ENCODE measurements around the gene SMG1. TPM values are rescaled to one million over a fixed set of nuclear protein-coding genes. Genes with fewer than 3 reads are reported as not detected.
"Not testable (repeated sequence)": the region's sequence is repeated elsewhere in the genome, so short reads cannot be mapped to it uniquely, and the experiment has no call there.

SMG1 gene
- total RNA-seq, 2 donors from 2014 or later: 165 to 171 TPM

DNA sequence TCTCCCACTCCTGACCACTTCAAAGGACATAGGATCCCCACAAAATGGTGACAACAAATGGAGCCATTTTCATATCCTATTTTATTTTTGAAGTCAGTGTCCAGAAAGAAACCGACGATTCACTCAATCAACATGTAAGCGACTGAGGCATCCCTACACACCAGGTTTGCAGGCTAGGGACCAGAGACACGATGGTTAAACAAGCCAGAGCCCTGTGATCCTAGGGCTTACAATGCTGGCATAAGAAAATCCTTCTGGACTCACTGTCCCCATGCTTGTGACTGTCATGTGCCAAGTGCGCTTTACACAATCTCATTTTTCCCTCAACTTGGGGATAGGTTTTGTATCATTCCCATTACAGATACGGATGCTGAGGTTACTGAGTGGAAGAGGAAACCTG is 145.0 kb downstream of the SMG1 start:
- H3K27ac Mint-ChIP-seq; H3K9me3 Mint-ChIP-seq; ATAC-seq (replicated peaks in 1 of 2); DNase-seq; H3K4me3 Mint-ChIP-seq; H3K27me3 Mint-ChIP-seq (ENCODE audit: low read depth): not testable (repeated sequence)
- Mint-ChIP-seq H3K4me1 (ENCODE audit: low read depth) (peaks cover 32% of the 10 kb centered on the region), H3K36me3 (ENCODE audit: insufficient read depth in 2 of 2) (peaks cover 13 to 26% of the 10 kb centered on the region in 2 donors)

DNA sequence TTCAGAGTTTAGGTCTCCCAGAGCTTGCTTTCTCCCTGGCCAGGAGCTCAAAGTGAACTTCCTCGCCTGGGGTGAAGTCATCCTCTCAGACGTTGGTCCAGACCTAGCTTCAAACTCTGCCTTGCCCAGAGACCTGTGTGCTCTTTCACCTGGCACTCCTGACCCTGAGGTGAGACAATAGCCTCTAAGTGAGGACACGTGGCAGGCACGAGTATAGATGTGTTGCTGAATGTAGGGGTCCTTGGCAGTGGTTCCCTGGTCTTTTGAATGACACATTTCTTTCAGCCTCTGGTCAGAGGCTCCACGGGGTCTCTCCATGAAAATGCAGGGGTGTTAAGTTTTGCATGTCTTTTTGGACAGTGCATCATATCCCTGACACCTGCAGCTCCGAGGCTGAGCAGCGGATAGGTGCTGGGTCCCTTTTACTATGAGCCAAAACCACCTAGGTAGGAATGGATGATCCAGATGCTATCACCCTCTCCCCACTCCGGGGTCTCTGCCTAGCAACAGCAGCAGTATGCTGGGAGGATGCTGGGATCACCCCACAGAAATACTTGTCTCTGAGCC is 145.7 kb downstream of the SMG1 start:
- DNase-seq; H3K27ac Mint-ChIP-seq; H3K4me3 Mint-ChIP-seq; H3K27me3 Mint-ChIP-seq (ENCODE audit: low read depth); H3K9me3 Mint-ChIP-seq: not testable (repeated sequence)
- peak in 1 of 2 donors; percentile 7 for ATAC-seq (replicated peaks in 1 of 2)
- Mint-ChIP-seq H3K4me1 (ENCODE audit: low read depth) (peaks cover 25% of the 10 kb centered on the region), H3K36me3 (ENCODE audit: insufficient read depth in 2 of 2) (peaks cover 10 to 20% of the 10 kb centered on the region in 2 donors)

DNA sequence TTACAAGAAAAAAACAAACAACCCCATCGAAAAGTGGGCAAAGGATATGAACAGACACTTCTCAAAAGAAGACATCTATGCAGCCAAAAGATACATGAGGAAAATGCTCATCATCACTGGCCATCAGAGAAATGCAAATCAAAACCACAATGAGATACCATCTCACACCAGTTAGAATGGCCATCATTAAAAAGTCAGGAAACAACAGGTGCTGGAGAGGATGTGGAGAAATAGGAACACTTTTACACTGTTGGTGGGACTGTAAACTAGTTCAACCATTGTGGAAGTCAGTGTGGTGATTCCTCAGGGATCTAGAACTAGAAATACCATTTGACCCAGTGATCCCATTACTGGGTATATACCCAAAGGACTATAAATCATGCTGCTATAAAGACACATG is 148.5 kb downstream of the SMG1 start:
- H3K9me3 Mint-ChIP-seq; H3K36me3 Mint-ChIP-seq (ENCODE audit: insufficient read depth in 2 of 2): not testable (repeated sequence)

DNA sequence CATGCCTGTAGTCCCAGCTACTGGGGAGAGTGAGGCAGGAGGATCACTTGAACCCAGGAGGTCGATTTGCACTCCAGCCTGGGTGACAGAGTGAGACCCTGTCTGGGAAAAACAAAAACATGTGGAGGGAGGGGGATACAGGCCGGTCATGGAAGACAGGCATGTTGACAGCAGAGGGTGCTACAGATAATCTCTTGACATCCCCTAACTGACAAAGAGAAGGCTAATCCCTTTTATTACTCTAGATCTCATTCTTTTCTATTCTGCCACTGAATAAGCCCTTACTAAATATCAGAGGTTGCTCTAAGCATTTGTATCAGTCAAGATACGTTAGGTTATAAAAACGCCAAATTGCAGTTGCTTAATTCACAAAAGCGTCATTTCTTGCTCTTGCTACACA is 149.9 kb downstream of the SMG1 start:
- not testable (repeated sequence) for H3K36me3 Mint-ChIP-seq (ENCODE audit: insufficient read depth in 2 of 2); H3K4me1 Mint-ChIP-seq (ENCODE audit: low read depth); DNase-seq; H3K27me3 Mint-ChIP-seq (ENCODE audit: low read depth); H3K27ac Mint-ChIP-seq; H3K4me3 Mint-ChIP-seq; H3K9me3 Mint-ChIP-seq
- ATAC-seq (replicated peaks in 1 of 2): peak in 1 of 2 donors; percentile 15

More for the DNA sequence above, 148.5 kb downstream of the SMG1 start:
- not testable (repeated sequence) for H3K4me1 Mint-ChIP-seq (ENCODE audit: low read depth); ATAC-seq (replicated peaks in 1 of 2); H3K27ac Mint-ChIP-seq; H3K4me3 Mint-ChIP-seq; DNase-seq; H3K27me3 Mint-ChIP-seq (ENCODE audit: low read depth)

DNA sequence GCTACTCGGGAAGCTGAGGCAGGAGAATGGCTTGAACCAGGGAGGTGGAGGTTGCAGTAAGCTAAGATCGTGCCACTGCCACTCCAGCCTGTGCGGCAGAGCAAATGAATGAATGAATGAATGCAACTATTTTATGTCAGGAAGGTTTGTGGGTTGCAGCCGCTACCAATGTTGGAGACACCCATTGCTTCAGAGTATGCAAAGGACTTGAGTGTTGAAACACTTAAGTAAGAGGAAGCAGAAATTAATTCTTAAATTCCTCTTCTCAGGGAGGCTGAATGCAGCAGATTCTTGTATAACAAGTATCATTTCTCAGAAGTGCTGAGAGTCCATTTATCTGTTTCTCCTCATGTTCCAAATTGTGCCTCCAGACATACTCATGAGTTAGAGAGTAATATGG is 151.6 kb downstream of the SMG1 start:
- H3K27ac Mint-ChIP-seq; DNase-seq; H3K9me3 Mint-ChIP-seq; H3K36me3 Mint-ChIP-seq (ENCODE audit: insufficient read depth in 2 of 2); H3K4me3 Mint-ChIP-seq; H3K27me3 Mint-ChIP-seq (ENCODE audit: low read depth); ATAC-seq (replicated peaks in 1 of 2): not testable (repeated sequence)
- peaks cover 14% of the 10 kb centered on the region for H3K4me1 Mint-ChIP-seq (ENCODE audit: low read depth)

DNA sequence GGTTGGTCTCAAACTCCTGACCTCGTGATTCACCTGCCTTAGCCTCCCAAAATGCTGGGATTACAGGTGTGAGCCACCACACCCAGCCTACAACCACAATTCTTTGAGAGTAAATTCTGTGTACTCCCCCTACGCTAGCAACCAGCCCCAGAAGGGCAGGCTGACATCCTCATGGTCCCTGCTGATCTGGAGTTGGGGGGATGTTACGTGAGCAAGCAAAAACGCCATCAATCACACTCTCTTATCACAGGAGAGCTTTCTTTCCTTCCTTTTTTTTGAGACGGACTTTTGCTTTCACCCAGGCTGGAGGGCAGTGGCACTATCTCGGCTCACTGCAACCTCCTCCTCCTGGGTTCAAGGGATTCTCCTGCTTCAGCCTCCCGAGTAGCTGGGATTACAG is 154.0 kb downstream of the SMG1 start:
- H3K36me3 Mint-ChIP-seq (ENCODE audit: insufficient read depth in 2 of 2); ATAC-seq (replicated peaks in 1 of 2); H3K9me3 Mint-ChIP-seq; H3K4me3 Mint-ChIP-seq; DNase-seq; H3K27ac Mint-ChIP-seq: not testable (repeated sequence)
- peaks cover 28% of the 10 kb centered on the region for H3K4me1 Mint-ChIP-seq (ENCODE audit: low read depth)
- H3K27me3 Mint-ChIP-seq (ENCODE audit: low read depth): peaks cover 11% of the 10 kb centered on the region

DNA sequence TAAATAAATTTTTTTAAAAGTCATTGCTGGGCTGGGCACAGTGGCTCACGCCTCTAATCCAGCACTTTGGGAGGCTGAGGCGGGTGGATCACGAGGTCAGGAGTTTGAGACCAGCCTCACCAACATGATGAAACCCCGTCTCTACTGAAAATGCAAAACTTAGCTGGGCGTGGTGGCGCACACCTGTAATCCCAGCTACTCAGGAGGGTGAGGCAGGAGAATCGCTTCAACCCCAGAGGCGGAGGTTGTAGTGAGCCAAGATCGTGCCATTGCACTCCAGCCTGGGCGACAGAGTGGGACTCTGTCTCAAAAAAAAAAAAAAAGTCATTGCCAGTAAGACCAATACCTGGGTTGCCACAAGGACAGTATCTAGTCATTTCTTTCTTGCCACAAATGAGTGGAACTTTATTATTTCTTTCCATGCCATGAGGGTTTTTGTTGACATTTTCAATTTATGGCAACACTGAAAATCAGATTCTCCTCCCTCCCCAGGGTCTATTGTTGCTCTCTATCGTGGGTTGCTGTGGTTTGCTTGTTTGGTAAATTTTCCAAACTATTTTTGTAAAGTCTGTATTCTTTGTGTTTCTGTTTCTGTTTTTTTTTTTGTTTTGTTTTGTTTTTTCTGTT is 155.8 kb downstream of the SMG1 start:
- Mint-ChIP-seq H3K4me1 (ENCODE audit: low read depth) (peaks cover 33% of the 10 kb centered on the region), H3K4me3 (peak overlapping the region; percentile 51 to 76), H3K27ac (peak overlapping the region; percentile 97), H3K27me3 (ENCODE audit: low read depth) (peaks cover 11% of the 10 kb centered on the region)
- ATAC-seq (replicated peaks in 1 of 2) (peak; percentile 67 to 69), DNase-seq (peak in 1 of 2 donors; percentile 33)
- not testable (repeated sequence) for H3K36me3 Mint-ChIP-seq (ENCODE audit: insufficient read depth in 2 of 2); H3K9me3 Mint-ChIP-seq

DNA sequence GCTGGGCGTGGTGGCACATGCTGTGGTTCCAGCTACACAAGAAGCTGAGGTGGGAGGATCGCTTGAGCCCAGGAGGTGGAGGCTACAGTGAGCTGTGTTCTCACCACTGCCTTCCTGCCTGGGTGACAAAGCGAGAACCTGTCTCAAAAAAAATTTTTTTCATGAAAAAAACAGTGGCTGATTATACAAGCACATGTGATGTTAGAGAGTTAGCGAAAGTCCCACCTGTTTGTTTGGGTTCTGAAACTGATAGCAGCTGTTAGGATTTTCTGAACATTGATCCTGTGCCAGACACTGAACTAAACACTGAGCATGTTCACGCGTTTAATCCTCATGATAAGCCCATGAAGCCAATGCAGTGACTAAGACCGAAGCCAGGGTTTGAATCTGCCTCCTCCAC is 159.0 kb downstream of the SMG1 start:
- H3K9me3 Mint-ChIP-seq; H3K36me3 Mint-ChIP-seq (ENCODE audit: insufficient read depth in 2 of 2); H3K27ac Mint-ChIP-seq: not testable (repeated sequence)
- DNase-seq (peak in 1 of 2 donors; percentile 38), ATAC-seq (replicated peaks in 1 of 2) (peak; percentile 67 to 69)
- peak overlapping the region in 1 of 2 donors; percentile 34 for H3K4me3 Mint-ChIP-seq
- peaks cover 11% of the 10 kb centered on the region for H3K27me3 Mint-ChIP-seq (ENCODE audit: low read depth)
- H3K4me1 Mint-ChIP-seq (ENCODE audit: low read depth): peaks cover 33% of the 10 kb centered on the region

DNA sequence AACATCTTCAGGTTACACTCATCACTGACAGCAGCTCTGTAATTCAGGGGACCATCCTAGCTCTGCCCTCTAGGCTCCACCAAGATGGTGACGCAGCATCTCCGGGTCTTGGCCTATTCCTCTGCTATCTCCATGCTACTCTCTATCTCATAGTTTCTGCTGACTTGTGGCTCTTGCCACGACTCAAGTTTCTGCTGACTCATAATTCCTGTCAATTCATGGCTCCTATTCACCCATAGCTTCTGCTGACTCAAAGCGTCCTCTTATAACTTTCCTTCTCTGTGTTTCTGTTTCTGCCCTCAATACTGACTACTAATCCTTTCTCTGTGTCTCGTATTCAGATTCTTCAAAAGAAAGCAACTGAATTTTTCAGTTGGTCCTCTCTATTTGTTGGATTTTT is 163.5 kb downstream of the SMG1 start:
- H3K36me3 Mint-ChIP-seq (ENCODE audit: insufficient read depth in 2 of 2); H3K4me3 Mint-ChIP-seq; H3K27ac Mint-ChIP-seq; H3K27me3 Mint-ChIP-seq (ENCODE audit: low read depth); DNase-seq; H3K9me3 Mint-ChIP-seq: not testable (repeated sequence)
- peaks cover 24% of the 10 kb centered on the region for H3K4me1 Mint-ChIP-seq (ENCODE audit: low read depth)
- peak; percentile 63 to 69 for ATAC-seq (replicated peaks in 1 of 2)

DNA sequence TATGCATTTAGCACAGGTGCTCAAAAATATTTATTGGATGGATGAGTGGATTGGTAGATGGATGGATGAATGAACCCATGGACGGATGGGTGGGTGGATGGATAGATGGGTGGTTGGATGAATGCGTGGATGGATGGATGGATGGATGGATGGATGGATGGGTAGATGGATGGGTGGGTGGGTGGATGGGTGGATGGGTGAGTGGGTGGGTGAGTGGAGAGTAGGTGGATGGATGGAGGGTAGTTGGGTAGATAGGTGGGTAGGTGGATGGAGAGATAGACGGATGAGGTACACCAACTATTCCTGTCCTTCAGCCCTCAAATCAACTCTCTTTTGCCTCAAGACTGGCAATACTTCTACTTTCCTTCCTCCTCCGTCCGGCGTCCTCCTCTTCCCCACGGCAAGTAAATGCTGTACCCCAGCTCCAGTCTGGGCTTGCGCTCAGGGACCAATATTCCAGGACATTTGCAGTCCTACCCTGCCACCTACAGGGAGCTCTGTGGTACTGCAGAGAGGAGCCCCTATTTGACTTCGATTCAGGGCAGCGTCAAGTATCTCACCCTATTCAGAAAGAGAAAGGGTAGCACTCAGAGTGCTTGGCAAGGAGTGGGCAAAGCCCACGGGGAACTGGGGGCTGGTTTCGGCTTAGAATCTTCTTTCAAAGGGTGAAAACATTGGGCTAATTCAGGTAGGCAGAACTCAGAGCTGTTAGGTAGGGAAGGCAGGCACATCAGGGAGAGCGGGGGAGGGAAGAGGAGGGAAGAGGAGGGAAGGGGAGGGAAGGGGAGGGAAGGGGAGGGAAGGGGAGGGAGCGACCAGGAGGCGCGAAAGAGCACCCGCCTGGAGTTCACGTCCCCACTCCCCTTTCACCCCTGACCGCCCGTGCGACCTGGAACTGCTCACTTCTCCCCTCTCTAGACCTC is 166.3 kb downstream of the SMG1 start:
- not testable (repeated sequence) for H3K27me3 Mint-ChIP-seq (ENCODE audit: low read depth); H3K36me3 Mint-ChIP-seq (ENCODE audit: insufficient read depth in 2 of 2); H3K9me3 Mint-ChIP-seq; H3K27ac Mint-ChIP-seq
- Mint-ChIP-seq H3K4me3 (peak overlapping the region in 1 of 2 donors; percentile 6), H3K4me1 (ENCODE audit: low read depth) (peaks cover 30% of the 10 kb centered on the region)
- ATAC-seq (replicated peaks in 1 of 2) (peak; percentile 71 to 73), DNase-seq (peak; percentile 41 to 62)

DNA sequence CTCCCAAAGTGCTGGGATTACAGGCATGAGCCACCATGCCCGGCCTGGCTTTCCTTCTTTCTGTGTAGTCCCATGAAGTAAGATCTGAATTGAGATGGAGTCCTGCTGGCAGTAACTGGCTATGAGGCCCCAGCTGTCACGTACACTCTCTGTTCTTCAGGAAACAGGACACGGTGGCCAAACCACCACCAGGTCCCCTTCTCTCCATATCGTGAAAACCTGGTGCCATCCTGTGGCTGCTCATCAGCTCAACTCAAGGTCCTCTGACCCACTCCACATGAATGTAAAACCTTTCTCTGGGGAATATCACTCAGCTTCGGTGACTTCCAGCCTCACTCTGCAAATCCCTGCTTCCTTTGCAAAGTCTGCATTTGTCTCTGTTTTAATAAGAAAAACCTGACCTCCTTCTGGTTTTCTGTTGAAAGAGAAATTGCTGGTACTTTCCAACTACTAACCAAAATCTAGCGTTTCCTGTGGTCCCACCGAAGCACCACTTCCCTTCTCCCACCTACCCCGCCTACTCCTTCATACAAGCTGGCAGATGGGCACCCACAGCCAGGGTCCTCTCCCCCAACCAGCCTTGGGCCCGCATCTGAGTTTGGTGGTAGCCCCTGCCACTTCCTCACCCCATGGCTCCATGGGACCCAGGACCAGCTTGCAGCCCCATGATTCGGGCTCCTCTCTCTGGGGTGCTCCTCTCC is 168.1 kb downstream of the SMG1 start:
- H3K4me3 Mint-ChIP-seq; DNase-seq; H3K27me3 Mint-ChIP-seq (ENCODE audit: low read depth); H3K9me3 Mint-ChIP-seq; H3K36me3 Mint-ChIP-seq (ENCODE audit: insufficient read depth in 2 of 2); H3K27ac Mint-ChIP-seq: not testable (repeated sequence)
- ATAC-seq (replicated peaks in 1 of 2): peak; percentile 27 to 36
- peaks cover 30% of the 10 kb centered on the region for H3K4me1 Mint-ChIP-seq (ENCODE audit: low read depth)

DNA sequence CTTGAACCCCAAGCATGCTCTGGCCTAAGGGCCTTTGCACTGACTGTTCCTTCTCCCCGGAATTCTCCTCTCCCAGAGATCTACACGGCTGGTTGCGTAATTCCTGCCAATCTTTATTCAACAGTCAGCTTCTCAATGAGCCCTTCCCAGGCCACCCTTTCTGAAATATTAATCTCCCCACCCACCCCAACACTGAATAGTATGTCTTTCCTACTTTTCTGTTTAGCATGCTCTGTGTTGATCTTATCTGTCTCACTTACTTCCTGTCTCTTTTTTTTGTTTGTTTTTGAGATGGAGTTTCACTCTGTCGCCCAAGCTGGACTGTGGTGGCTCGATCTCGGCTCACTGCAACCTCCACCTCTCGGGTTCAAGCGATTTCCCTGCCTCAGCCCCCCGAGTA is 169.6 kb downstream of the SMG1 start:
- H3K9me3 Mint-ChIP-seq; H3K27me3 Mint-ChIP-seq (ENCODE audit: low read depth); ATAC-seq (replicated peaks in 1 of 2); DNase-seq; H3K36me3 Mint-ChIP-seq (ENCODE audit: insufficient read depth in 2 of 2): not testable (repeated sequence)
- Mint-ChIP-seq H3K4me3 (peak overlapping the region; percentile 3 to 32), H3K4me1 (ENCODE audit: low read depth) (peaks cover 30% of the 10 kb centered on the region), H3K27ac (peak overlapping the region; percentile 5)
